DMS 273 (cell line): ENCODE measurements around the gene B3GLCT.

Source experiments
- DNase-seq: peaks from one replicate; lab custom pipeline; 2025; ENCODE audit not compliant: unreplicated experiment; lab: John Stamatoyannopoulos, UW

Gene B3GLCT

DNA sequence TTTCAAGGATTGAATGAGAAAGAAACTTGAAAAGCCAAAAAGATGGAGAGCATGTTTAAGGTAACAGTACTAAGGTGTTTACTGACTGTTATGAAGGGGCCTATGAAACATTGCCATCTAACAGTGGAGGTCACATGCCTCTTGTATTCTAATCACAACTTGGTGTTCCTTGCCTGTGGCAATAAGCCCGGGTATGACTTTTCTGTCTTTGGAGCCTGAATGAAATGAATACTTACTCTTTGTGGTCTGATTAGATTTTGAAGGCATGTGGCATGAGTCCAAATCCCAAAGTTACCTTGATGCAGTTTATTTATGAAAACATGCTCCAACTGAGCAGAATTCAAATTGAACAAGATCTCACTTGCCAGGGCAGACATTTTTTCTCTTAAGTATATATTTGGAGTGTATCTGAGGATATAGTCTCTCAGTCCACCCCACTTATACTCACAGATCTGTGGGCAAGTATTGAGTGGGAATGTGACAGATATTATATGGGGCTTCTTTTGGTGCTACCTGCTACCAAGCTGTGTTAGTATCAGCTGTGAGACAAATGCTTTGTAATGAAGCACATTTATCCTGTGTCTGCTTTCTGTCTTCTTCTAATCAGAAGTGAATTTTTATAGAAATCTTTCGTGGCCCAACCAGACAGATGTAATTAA is 67.5 kb downstream of the B3GLCT start:
- DNase-seq, result peak; percentile 4

DNA sequence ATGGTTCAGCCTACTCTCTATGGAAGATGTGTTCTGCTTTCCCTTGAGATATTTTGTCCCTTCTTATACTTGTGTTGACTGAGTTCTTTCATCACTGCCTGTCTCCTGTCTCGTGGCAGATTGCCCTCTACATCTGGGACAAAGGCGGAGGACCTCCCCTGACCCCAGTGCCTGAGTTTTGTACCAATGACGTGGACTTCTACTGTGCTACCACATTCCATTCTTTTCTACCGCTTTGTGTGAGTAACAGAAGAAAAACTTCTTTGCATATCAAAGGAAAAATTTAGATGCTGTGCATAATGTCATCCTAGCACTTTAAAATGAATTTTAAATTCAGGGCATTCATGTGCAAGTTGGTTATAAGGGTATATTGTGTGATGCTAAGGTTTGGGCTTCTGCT is 74.6 kb downstream of the B3GLCT start:
- DNase-seq, result no peak

DNA sequence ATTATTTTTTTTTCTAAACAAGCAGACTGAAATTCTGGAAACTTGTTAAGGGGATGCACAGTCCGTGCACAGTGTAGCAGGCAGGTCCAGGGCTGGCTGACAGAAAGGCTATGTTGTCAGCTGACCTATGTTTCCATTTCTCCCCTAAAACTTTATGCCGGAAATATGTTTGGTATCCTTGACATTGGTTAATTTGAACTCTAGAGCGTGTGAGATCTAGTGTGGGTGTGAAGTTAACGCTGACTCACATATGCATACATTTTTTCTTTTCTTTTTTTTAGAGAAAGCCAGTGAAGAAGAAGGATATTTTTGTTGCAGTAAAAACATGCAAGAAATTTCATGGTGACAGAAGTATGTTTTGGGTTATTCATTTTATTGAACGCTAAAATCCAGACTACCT is 76.6 kb downstream of the B3GLCT start:
- DNase-seq, result no peak

DNA sequence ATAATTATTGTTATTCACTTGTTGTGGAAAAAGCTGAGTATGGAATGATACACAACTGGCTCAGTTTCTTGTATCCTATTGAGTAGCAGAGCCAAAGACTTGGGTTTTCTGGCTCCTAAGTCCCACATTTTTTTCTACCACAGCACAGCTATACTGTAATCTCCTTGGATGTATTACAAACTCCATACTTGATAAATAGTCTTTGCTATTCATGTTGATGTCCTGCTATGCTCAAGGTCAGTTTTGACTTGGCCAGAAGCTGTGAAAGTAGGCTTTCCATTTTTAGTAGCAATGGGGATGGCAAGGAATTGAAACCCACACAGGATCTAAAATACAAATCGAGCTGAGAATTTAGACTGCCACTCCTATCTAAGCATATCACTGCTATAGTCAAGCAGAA is 79.1 kb downstream of the B3GLCT start:
- DNase-seq, result no peak

DNA sequence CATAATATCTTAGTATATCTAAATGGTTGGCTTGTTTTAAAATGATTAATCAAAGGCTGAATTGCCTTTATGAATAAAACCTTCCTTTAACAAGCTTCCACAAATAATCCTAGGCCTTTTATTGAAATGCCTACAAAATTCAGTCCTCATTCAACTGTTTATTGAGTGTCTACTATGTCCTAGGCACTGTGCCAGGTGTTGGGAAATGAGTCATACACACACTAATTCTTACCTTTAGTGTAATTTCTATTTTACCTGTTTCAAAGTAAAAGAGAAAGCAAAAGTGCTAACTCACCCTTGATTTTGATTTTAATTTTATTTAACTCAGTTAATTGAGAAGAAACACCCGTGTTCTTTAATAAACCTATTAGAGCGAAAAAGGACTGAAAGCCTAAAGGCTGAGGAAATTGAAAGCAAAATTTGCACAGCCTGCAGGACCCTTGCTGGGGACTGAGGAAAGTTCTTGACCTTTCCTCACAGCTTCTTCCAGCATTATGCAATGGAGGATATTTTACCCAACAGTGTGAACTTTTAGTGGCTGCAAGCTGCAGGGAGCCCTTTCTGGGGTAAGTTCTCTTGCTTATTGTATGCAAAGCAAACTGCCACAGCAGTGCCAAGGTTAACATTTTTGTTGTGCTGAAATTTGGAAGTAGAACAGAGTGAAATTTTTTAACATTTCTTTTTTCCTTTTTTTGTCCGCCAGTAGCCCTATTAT is 83.1 kb downstream of the B3GLCT start:
- DNase-seq, result peak; percentile 1

DNA sequence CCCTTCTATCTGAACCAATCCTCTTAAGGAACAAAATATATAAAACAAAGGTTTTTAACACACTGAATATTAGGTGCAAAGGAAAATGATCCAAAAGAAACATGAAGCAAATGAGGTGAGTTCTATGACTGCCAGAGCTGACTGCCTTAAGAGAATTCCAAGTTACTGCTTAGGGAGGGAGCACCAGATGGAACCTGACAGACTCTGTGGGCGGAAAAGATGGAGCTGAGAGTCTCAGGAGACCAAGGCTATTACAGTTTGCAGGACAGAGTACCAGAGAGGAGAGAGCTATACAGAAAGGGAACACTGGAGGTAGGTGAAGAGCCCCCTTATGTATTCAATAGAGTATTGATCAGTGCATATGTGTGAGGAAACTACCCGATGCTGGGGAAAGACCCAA is 87.2 kb downstream of the B3GLCT start:
- DNase-seq, result peak; percentile 61

DNA sequence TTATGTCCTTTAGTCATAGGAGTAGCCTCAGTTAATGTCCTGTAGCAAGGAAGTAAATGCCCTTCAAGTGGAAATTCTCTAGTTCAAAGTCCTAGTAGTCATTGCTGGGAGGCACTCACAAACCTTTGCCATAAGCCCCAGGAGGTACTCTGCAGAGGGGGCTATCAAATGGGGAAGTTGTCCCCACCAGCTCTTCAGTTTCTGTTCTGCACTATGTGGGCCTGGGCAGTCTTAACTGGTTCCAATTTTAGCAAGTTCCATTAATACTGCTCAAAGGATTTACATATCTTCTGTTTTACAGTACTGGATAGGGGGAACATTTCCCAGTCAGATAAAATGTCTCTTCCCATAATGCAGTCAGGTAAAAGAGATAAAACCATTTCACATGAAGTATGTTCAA is 101.3 kb downstream of the B3GLCT start:
- DNase-seq, result no peak

DNA sequence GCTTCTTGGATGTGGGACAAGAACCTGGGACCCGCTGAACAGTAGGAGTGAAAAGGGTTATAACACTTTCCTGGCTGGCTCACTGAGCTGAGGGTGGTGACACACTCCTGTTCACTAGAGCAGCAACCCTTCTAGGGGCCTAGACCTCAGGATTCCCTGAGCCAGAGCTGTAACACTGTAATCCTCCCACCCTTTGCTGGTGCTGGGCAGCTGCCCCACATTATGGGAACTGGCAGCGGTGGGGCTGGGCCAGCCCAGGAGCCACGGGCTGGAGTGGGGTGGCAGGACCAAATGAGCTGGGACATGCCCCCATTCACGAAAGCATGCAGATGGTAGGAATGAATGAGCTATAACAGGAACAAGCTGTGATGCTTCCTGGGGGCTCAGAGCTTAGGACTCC is 110.6 kb downstream of the B3GLCT start:
- DNase-seq, result no peak

DNA sequence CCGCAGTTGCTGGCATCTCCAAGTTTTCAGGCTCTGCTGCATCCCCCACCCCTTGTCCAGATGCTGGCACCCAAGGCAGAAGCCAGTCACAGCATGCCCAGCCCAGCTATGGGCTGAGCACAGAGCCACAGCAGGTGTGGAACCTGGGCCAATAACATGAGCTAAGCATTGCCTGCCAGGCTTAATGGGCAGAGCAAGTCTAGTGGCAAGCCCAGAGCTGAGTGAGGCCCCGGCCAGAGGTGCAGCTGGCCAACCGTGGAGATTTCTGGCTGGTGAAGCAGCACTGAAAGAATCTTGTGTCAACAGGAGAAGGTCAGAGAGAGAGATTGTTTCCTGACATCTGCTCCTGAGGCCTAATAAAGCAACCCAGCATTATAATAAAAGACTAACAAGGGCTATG is 111.0 kb downstream of the B3GLCT start:
- peak; percentile 93 for DNase-seq

DNA sequence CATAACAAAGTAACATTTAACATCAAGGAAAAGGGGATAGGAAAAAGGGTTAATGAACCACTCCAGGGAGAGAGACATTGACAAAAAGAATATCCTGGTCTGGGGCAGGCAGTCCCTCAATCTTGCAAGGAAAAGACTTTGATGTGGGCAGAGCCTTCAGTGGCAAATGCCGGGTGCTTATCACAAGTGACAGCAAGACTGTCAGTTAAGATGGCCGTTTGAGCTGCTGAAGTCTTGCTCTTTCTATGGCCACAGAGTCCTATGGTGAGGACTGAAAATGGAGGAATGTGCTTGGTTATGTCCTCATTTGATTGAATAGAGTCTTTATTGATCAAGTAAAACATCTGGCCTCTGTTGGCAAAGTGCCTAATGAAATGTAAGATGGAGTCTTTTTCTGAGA is 112.1 kb downstream of the B3GLCT start:
- DNase-seq, result peak; percentile 29

DNA sequence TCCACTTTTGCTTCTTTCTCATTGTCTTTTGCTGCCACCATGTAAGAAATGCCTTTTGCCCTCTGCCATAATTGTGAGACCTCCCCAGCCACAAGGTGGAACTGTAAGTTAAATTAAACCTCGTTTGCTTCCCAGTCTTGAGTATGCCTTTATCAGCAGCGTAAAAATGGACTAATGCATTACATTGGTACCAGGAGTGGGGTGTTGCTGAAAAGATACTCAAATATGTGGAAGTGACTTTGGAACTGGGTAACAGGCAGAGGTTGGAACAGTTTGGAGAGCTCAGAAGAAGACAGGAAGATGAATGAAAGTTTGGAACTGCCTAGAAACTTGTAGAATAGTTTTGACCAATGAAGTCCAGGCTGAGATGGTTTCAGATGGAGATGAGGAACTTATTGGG is 115.2 kb downstream of the B3GLCT start:
- DNase-seq, result no peak

DNA sequence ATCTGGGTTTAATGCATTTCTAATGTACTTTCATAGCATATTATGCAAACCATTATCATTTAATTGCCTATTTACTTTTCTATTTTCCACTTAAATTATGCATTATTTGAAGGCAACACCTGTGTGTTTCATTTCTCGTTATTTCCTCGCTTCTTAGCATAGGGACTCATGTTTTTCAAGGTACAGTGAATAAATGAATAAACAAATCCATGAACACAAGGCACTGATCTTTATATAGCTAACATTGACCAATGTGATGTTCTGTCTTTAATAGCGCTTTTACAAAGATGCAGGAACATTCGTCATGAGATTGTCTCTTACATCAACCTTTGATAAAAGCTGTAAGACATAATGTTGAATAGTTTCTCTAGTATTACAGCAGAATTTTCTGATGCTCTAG is 121.2 kb downstream of the B3GLCT start:
- DNase-seq, result no peak

DNA sequence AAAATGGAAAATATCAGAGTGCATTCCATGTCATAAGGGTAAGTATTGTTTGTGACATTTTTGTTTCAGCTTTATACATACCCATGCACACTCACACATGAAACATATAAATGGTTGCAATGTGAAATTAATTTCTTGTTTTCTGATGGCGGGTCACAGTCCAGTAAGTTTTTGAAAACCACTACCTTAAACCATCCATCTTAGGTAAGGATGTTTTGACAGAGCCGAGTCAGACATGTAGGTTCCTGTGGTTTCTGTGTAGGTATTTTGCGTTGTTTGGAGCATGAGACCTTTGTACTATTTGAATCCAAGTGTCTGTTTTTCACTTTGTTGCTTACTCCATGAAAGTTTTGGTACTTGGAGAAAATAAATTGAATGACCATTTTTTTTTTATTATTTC is 121.7 kb downstream of the B3GLCT start:
- DNase-seq, result no peak

DNA sequence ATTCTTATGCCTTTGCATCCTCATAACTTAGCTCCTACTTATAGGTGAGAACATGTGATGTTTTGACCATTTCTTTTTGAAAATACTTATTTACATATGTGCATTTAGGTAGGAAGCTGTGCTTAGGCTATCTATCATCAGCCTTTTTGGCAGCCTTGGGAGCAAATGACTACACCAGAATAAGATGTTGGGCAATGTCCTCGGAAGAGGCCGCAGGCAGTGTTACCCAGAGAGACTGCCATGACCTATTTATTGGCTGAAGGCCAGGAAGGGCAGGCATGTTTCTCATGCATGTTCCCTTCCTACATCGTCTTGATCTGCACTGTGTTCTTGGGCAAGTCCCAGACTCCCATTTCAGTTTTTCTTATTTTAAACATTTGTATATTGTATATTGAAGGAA is 122.3 kb downstream of the B3GLCT start:
- peak; percentile 7 for DNase-seq

DNA sequence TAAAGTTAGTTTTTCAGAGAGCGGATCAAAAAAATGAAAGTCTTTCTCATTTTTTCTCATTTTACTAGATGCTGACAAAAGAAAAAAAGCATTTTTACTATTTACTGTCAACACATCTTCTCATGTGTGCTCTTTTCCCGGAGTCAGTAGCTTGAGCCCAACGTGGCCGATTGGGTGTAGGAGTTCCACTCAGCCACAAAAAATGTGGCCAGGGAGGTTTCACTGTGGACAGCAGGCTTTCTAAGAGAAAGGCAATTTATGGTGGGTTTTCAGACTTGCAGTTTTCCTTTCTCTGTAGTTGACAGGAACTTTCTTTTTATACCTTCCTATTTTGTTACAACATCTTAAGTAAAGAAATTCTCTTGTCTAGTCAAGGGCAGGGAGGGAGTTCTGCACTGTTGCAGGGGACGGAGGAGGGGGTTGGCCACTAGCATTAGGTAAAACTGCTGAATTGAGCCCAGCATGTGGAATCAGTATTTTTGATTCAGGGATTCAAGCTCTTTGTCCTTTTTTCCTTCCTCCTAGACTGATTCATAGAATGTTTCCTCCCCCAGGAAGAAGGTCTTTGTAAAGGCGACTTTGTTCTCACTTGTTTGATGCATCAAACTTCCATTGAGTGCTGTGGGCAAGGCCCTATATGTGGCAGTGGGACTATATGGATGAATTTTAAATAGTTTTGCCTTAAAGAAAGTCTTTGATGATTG is 123.1 kb downstream of the B3GLCT start:
- DNase-seq, result no peak

DNA sequence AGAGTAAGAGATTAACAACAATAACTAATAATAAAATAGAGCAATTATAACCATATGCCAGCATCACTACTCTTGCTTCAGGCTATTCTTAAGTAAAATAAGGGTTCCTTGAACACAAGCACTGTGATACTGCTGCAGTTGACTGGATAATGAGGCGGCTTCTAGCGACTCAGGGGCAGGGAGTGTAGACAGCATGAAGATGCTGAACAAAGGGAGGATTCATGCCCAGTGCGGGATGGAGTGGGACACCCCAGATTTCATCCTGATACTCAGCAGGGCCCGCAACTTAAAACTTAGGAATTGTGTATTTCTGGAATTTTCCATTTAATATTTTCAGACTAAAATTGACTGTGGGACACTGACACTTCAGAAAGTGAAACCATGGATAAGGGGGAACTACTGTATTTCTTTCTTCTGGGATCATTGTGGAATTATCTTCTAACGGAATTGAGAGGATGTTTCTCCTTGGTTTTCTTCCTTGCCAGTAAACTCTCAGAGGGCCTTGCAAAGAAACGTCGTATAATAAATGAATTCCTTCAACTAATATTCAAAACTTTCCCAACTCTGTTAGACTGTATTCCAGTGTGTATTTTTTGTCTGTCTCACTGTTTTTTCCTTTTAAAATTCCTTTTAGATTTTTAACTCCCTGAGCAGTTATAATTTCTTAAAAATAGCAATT is 127.5 kb downstream of the B3GLCT start:
- no peak for DNase-seq

DNA sequence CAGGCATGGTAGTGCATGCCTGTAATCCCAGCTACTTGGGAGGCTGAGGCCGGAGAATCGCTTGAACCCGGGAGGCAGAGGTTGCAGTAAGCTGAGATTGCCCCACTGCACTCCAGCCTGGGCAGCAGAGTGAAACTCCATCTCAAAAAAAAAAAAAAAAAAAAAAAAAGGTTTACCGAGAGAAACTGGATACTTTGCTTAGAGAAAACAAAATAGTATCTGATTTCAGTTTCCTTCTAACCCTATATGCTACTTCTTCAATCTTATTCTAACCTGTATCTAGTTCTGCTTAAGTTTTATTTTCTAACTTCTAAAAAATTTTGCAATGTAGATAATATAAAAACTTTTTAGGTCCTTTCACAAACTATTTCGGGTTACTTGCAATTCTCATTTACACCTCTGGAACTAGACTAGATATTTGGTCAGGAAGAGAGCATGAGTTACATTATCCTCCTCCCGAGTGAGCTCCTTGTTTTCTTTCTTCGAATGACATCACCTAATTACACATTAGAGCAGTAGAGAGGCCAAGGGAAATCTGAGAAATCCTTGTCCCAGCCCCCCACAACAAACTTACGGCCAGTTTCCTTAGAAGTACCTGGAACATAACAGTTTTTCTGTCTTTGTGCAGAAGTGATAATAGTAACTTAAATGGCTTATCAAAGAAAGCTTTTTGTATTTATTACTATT is 128.9 kb downstream of the B3GLCT start:
- DNase-seq, result peak; percentile 7

DNA sequence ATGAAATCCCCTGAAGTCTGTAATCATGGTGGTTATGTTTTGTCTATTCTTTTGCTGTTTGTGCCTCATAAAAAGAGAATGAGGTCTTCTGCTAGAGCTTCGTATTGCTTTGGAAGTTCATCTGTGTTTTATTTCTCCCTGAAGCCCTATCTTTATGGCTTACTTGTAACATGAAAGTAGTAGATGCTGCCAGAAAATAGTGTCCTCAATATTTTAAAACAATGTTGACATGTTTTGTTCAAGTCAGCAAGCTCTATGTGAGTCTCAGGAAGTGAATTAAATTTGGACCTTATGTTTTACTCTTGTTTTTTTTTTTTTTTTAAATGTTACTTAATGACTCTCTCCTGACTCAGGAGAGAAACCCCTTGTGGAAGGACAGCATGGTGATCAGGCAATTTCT is 130.5 kb downstream of the B3GLCT start:
- no peak for DNase-seq

DNA sequence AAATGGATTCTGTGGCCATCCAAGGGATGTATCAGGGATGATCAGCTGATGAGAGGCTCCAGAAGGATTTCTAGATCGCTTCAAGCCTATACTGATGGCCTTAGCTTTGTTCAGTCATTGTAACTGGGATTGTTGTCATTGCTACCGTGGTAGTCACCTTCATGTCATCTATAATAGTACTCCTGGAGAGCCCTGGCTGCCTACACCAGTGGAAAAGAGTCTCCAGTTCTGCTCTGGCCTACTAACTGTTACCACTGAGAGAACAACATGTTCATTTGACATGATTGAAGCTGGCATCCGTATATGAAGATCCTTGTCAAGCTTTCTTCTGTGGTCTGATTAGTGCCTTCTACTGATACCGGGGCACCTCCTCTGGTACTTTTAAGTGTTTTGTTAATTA is 131.3 kb downstream of the B3GLCT start:
- no peak for DNase-seq

DNA sequence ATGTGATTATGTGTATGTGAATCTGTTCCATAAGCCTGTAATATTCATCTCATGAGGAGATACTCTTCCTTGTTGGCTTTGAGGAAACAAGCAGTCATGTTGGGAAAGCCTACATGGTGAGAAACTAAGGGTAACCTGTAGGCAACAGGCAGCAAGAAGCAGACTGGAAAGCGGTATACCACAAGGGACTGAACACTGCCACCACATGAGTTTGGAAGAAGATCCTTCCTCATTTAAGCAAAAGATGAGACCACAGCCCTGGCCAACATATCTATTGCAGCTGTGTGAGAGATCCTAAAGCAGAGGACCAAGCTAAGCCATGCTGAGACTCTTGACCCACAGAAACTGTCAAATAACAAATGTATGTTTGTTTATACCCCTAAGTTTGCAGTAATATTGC is 134.8 kb downstream of the B3GLCT start:
- no peak for DNase-seq

DNA sequence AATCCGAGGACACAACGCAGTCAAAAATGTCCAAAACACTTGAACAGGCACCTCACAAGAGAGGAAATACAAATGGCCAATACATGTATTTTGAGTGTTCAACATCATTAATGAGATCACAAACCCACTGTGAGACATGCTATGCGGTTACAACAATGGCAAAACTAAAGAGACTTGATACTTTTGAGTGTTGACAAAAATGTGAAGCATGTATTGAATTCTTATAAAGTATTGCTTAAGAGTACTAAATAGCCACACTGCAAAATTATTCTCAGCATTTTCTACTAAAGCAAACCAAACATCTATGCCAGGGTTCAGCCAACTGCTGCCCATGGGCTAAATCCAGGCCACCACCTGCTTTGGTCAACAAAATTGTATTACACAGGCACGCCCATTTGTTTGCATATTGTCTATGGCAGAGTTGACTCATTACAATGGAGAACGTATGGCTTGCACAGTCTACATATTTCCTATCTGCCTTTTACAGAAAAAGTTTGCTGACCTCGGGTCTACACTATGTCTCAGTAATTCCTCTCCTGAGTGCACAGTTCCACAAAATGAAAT is 135.3 kb downstream of the B3GLCT start:
- DNase-seq, result no peak
